Right kidney (tissue), 1 donor: Measurements from ENCODE around the gene PTGFRN.

ENCODE experiments used
- DNase-seq: peaks from one replicate; pipeline ENCODE4 v3.0.0-alpha.2; 2016

PTGFRN gene

DNA sequence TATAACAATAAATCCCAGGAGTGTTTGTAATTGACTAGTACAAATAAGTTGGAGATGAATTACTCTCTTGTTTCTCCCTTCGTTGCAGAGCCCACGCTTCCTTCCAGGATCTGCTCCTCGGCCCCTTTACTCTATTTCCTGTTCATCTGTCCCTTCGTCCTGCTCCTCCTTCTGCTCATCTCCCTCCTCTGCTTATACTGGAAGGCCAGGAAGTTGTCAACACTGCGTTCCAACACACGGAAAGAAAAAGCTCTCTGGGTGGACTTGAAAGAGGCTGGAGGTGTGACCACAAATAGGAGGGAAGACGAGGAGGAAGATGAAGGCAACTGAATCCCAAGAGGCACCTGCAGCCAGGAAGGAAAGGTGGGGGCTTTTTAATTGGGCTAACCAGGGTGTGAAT, 124.1 kb downstream of the PTGFRN start:
- DNase-seq, result no peak

DNA sequence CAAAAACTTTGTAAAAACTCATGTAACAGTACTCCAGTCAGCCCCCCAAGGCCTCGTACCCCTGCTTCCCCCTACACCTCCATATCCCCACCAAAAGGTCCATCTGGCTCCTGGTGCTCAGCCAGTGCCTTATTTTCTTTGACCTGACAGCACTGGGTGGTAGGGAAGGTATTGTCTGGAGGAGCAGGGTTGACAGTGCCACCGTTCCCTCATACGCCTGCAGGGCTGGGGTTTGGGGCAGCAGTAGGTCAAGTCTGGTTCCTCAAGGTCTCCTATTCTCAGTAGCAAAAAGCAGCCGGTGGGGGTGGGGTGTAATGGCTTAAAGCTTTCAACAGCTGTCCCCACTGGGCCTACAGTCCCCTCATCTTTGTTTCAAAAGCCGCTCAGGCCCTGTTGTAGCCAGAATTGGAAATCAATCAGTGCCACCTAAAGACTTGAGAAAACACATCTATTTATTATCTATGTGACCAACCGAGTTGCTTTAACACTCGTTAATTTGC, 125.1 kb downstream of the PTGFRN start:
- no peak for DNase-seq

DNA sequence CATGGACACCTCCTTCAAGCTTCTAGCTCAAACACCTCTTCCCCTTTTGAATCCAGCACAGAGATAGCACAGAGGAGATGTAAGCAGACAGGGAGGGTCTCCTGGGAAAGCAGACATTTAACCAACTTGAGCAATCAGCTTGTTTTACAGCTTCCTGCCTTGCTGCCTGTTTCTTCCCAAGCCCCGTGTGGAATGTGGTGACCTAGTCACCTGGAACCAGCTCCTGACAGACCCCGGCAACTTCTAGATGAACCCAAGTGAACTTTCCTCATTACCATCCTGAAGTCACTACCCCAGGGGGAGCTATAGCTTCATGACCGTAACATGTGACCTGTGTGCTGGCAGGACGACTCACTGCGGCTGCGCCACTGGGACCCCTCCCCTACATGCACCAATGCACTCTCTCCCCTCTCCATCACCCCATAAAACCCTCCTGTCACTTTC, 126.3 kb downstream of the PTGFRN start:
- peak; percentile 54 for DNase-seq

DNA sequence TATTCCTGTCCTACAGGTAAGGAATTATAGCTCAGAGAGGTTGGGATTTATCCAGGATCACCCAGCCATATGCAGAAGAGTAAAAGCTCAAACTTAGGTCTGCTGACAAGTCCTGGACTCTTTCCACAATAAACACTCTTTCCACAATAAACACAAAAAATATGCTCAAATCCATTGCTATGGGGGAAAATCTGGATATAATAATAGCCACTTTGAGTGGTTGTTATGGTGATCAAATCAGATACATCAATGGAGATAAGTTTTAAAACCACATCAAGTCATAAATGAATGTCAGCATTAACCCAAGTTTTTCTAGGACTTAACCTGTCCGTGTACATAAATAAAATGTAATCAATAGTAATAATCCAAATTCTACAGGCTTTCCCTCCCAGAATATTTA, 128.1 kb downstream of the PTGFRN start:
- no peak for DNase-seq

DNA sequence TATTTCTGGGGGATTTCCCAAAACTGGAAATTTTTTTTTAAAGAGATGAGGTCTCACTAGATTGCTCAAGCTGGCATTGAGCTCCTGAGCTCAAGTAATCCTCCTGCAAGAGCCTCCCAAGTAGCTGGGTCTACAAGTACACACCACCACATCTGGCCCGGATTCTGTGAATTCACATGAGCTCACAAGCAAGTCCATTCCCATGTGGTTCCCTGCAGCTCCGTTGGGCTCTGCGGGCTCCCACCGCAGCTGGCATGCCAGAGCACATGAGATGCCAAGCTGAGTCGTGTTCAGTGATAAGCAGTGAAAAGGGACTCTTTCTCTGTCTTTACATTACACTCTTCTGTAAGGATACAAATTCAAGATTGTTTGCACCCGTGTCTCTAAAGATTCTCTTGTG, 128.5 kb downstream of the PTGFRN start:
- DNase-seq, result no peak
